A673 (cell line): Measurements from ENCODE around the gene GJD2. TPM values are rescaled to one million over a fixed set of nuclear protein-coding genes. Genes with fewer than 3 reads are reported as not detected.
A peak's percentile ranks its signal among the peaks of the same experiment; 100 is the strongest.

Source experiments
- Bru-seq: library from RNA; stranded (reverse); fragments of 400-500 nt; gene quantifications from one replicate; lab custom pipeline; 2021; lab: Mats Ljungman, UMichigan
- BruChase-seq, 2 experiments: library from RNA; stranded (reverse); fragments of 400-500 nt; gene quantifications; one replicate each; lab custom pipeline; 2021; lab: Mats Ljungman, UMichigan
- BruUV-seq: library from RNA; stranded (reverse); fragments of 400-500 nt; replicated peaks from 2 replicates; lab custom pipeline; 2021; lab: Mats Ljungman, UMichigan
- CTCF ChIA-PET: fragments of 300-600 bp; sonication (Branson Sonifier 250); formaldehyde crosslinking; loops from one replicate; lab custom pipeline; 2022; ENCODE audit warnings: antibody characterized with exemption; lab: Charles Lee
- POLR2A ChIA-PET: fragments of 300-600 bp; sonication (Branson Sonifier 250); formaldehyde crosslinking; loops from one replicate; lab custom pipeline; 2022; ENCODE audit warnings: antibody characterized with exemption; ENCODE audit not compliant: low non-redundant PET; lab: Charles Lee
- DNase-seq: peaks from one replicate; pipeline ENCODE4 v3.0.0-alpha.2; 2015; ENCODE audit warnings: low spot score
- H3K27ac ChIP-seq: fragments of 200-600 bp; sonication (generic); 2 replicates; pipeline ENCODE4 v1.5.1; 2016; ENCODE audit warnings: mixed run types, low read depth, mild to moderate bottlenecking, mixed read lengths, antibody characterized with exemption, low read length; ENCODE audit not compliant: poor library complexity, severe bottlenecking
- H3K27me3 ChIP-seq: fragments of 200-600 bp; sonication (generic); replicated peaks from 2 replicates; pipeline ENCODE4 v1.6.1; 2017; ENCODE audit warnings: mixed run types, low read depth, mild to moderate bottlenecking, mixed read lengths, antibody characterized with exemption, low read length; ENCODE audit not compliant: insufficient read depth, poor library complexity
- H3K36me3 ChIP-seq: fragments of 200-600 bp; sonication (generic); 2 replicates; pipeline ENCODE4 v1.6.1; 2016; ENCODE audit warnings: mixed run types, mild to moderate bottlenecking, mixed read lengths, antibody characterized with exemption, low read length; ENCODE audit not compliant: insufficient read depth, poor library complexity, severe bottlenecking
- H3K4me1 ChIP-seq: fragments of 200-600 bp; sonication (generic); 2 replicates; pipeline ENCODE4 v1.6.1; 2017; ENCODE audit warnings: mixed run types, mild to moderate bottlenecking, mixed read lengths, antibody characterized with exemption, low read length; ENCODE audit not compliant: insufficient read depth, poor library complexity, severe bottlenecking
- H3K4me3 ChIP-seq: fragments of 200-600 bp; sonication (generic); 2 replicates; pipeline ENCODE4 v1.5.1; 2016; ENCODE audit warnings: low read depth, mixed run types, mild to moderate bottlenecking, mixed read lengths, low read length; ENCODE audit not compliant: poor library complexity, severe bottlenecking
- H3K9me3 ChIP-seq: fragments of 200-600 bp; sonication (generic); 2 replicates; pipeline ENCODE4 v1.6.1; 2016; ENCODE audit warnings: mixed run types, low read depth, mild to moderate bottlenecking, mixed read lengths, antibody characterized with exemption, low read length; ENCODE audit not compliant: poor library complexity, severe bottlenecking
- CTCF ChIP-seq: fragments of 300-800, 200-600 bp; sonication (generic); conservative IDR thresholded peaks from 2 replicates; pipeline ENCODE4 v1.5.1; 2017; ENCODE audit warnings: low read depth, mild to moderate bottlenecking, antibody characterized with exemption, low read length, moderate library complexity, mixed read lengths
- EZH2 ChIP-seq: fragments of 200-600 bp; sonication (generic); IDR thresholded peaks from 2 replicates; pipeline ENCODE4 v1.6.1; 2017; ENCODE audit warnings: borderline replicate concordance, low read depth, mild to moderate bottlenecking, mixed read lengths, antibody characterized with exemption, low read length; ENCODE audit not compliant: poor library complexity, severe bottlenecking
- intact Hi-C: fragments of 100-400 bp; cut with micrococcal nuclease; formaldehyde crosslinking; loops from one replicate; pipeline ENCODE4 v1.10.0; 2022; ENCODE audit not compliant: unreplicated experiment
- long read RNA-seq: library from polyadenylated mRNA; stranded (forward); transcript quantifications from one replicate; pipeline ENCODE4 v2.0.0, GENCODE V29; 2022
- total RNA-seq: library from RNA; stranded (reverse); gene quantifications from 2 replicates; pipeline ENCODE4 v1.2.3, GENCODE V29; 2021

GJD2 gene
- not detected in 2 replicates for total RNA-seq
- not detected for Bru-seq, nascent RNA
- not detected for BruChase-seq, experiment 1, labeled RNA remaining after a 2-hour chase
- not detected for BruChase-seq, experiment 2, labeled RNA remaining after a 6-hour chase
- long read RNA-seq: 0 reads

- H3K4me1 ChIP-seq: no peaks in the 10 kb centered on the region
- no peak for TF ChIP-seq CTCF
- TF ChIP-seq EZH2: peak; percentile 44
- intact Hi-C loops: no loop called here
- H3K27ac ChIP-seq: no peak within 1 kb of the TSS
- ChIA-PET POLR2A (no interaction called here), CTCF (no interaction called here)
- H3K36me3 ChIP-seq: no peaks in the 10 kb centered on the region
- H3K9me3 ChIP-seq: no peaks in the 10 kb centered on the region
- H3K27me3 ChIP-seq: peaks cover 91% of the 10 kb centered on the region
- H3K4me3 ChIP-seq: no peak within 1 kb of the TSS
- no peak for DNase-seq
- BruUV-seq: no TSS peak
Measured at GRCh38 chr15:34754674-34755418, at the start of gene GJD2. Gene GJD2, minus strand, starts transcription at chr15:34754998. Its CDS starts 510 bp downstream, at chr15:34754488.

GRCh38 chr15:34804113-34804512, 49.3 kb upstream of the GJD2 start:
- intact Hi-C loops: no loop called here
- Histone ChIP-seq H3K27ac (no peak overlapping the region), H3K27me3 (peaks cover 5% of the 10 kb centered on the region), H3K9me3 (no peaks in the 10 kb centered on the region), H3K4me3 (no peak overlapping the region), H3K36me3 (no peaks in the 10 kb centered on the region), H3K4me1 (peaks cover 4% of the 10 kb centered on the region)
- CTCF ChIA-PET: no interaction called here
- POLR2A ChIA-PET: no interaction called here
- DNase-seq: no peak
- no peak for TF ChIP-seq EZH2
- no peak for TF ChIP-seq CTCF
- BruUV-seq: no TSS peak

- Histone ChIP-seq H3K9me3 (no peaks in the 10 kb centered on the region), H3K4me1 (peaks cover 4% of the 10 kb centered on the region), H3K4me3 (no peak overlapping the region), H3K36me3 (no peaks in the 10 kb centered on the region), H3K27me3 (peaks cover 9% of the 10 kb centered on the region), H3K27ac (no peak overlapping the region)
- no peak for DNase-seq
- no TSS peak for BruUV-seq
- CTCF ChIA-PET: no interaction called here
- POLR2A ChIA-PET: no interaction called here
- TF ChIP-seq EZH2: no peak
- TF ChIP-seq CTCF: no peak
- intact Hi-C loops: no loop called here
Measured at GRCh38 chr15:34802803-34803750, 48.3 kb upstream of the GJD2 start.
